AG04450 (cell line): Measurements from ENCODE around the gene CTXND1. TPM values are rescaled to one million over a fixed set of nuclear protein-coding genes. Genes with fewer than 3 reads are reported as not detected.
A peak's percentile ranks its signal among the peaks of the same experiment; 100 is the strongest.

Source experiments
- CTCF ChIA-PET: fragments of 300-600, 350-600 bp; formaldehyde crosslinking; extraction: SDS; loops from one replicate; lab custom pipeline; 2022; ENCODE audit warnings: antibody characterized with exemption, inconsistent platforms; lab: Charles Lee
- POLR2A ChIA-PET: fragments of 350-600 bp; formaldehyde crosslinking; extraction: SDS; loops from one replicate; lab custom pipeline; 2021; ENCODE audit warnings: antibody characterized with exemption, inconsistent platforms; lab: Yijun Ruan, JAX
- DNase-seq: peaks from one replicate; pipeline ENCODE4 v3.0.0-alpha.2; 2011; ENCODE audit warnings: low read depth, low spot score
- H3K27ac ChIP-seq: one replicate; pipeline ENCODE4 v1.5.1; 2012; ENCODE audit warnings: low read depth, low read length, control low read depth
- H3K27me3 ChIP-seq: one replicate; pipeline ENCODE4 v1.6.0; 2012; ENCODE audit warnings: low read length; ENCODE audit not compliant: control insufficient read depth, insufficient read depth
- H3K4me3 ChIP-seq: 2 replicates; pipeline ENCODE4 v1.5.1; 2011; ENCODE audit warnings: mild to moderate bottlenecking, low read depth, low read length, control low read depth
- H3K9me3 ChIP-seq: 2 replicates; pipeline ENCODE4 v1.5.1; 2012; ENCODE audit warnings: low read length; ENCODE audit not compliant: control insufficient read depth, insufficient read depth
- CTCF ChIP-seq: IDR thresholded peaks from 2 replicates; pipeline ENCODE4 v1.5.1; 2011; ENCODE audit warnings: low read depth, low read length, control low read depth, inconsistent platforms
- polyA plus RNA-seq: library from polyadenylated mRNA; depleted of rRNA; stranded (reverse); fragments of >200 nt; gene quantifications from 2 replicates; pipeline ENCODE4 v1.2.3, GENCODE V29; 2011; rRNA removed

Gene CTXND1
- polyA plus RNA-seq, 1 experiment = not detected

DNA sequence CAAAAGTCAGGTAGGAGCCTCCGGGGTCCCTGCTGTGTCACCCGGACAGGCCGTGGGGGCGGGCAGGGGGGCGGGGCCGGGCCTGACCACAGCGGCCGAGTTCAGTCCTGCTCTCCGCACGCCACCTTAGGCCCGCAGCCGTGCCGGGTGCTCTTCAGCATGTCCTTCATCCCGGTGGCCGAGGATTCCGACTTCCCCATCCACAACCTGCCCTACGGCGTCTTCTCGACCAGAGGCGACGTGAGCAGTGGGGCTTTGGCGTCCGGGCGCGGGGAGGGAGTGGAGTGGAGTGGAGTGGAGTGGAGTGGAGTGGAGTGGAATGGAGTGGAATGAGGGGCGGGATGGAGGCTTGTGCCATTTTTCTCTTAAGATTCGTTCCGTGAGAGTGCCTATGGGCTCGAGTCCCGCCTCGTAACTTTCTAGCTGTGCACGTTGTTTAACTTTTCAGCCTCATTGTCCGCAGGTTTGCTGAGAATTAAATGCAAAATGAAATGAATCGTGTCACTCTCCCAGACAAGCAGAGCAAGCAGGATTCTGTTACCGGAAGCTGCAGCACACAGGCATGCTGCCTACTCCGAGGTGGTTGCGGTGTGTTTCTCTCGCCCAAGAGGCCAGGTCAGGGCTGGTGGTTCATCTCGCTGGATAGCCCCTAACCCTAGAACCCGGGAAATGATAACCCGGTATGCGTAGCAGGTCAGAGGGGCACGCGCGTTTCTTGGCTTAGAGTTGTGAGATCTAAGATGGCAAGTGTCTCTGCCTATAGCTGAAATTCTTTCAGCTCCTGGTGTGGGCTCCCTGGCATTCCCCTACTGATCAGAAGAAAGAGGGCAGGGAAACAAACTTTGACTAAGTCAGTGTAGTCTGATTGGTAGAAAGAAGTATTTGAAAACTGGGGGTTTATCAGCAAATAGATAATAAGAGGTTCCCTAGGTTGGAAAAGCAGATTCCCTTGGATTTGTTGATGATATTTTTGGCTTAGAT, 98.8 kb downstream of the CTXND1 start, which contains the start of gene FAH:
FAH (plus strand) TSS at position 104 of the 981 bp plus-strand sequence; CDS start at position 160, 56 bp downstream.
- no peaks in the 10 kb centered on the region; the same call in 1 of the 2 replicates for H3K9me3 ChIP-seq
- DNase-seq = no peak
- CTCF ChIA-PET = interaction anchor here (0.8 kb wide), 1 partner anchor 93 kb away, joined by 3 read pairs; no protein-coding TSS in a partner anchor
- no peak for TF ChIP-seq CTCF
- POLR2A ChIA-PET = interaction anchor here (0.7 to 1.6 kb wide), 4 partner anchors 7 to 93 kb away, joined by 3 to 6 read pairs (median 4); no protein-coding TSS in a partner anchor
- H3K27me3 ChIP-seq = no peaks in the 10 kb centered on the region
- H3K4me3 ChIP-seq = peak within 1 kb of the TSS; percentile 90
- H3K27ac ChIP-seq = peak within 1 kb of the TSS; percentile 77

GRCh38 chr15:80152180-80152895, 99.7 kb downstream of the CTXND1 start:
- Histone ChIP-seq H3K9me3 (no peaks in the 10 kb centered on the region; the same call in 1 of the 2 replicates), H3K4me3 (peak overlapping the region; percentile 90), H3K27me3 (no peaks in the 10 kb centered on the region), H3K27ac (peak overlapping the region; percentile 77)
- TF ChIP-seq CTCF = no peak
- ChIA-PET CTCF (interaction anchor here (1.1 kb wide), 1 partner anchor 9 kb away, joined by 3 read pairs; no protein-coding TSS in a partner anchor), POLR2A (interaction anchor here (1.0 to 1.6 kb wide), 2 partner anchors 8 to 92 kb away, joined by 4 to 6 read pairs; no protein-coding TSS in a partner anchor)
- DNase-seq = peak; percentile 88

GRCh38 chr15:80151576-80151975, 100.4 kb downstream of the CTXND1 start:
- CTCF ChIA-PET = interaction anchor here (1.1 kb wide), 1 partner anchor 8 kb away, joined by 3 read pairs; no protein-coding TSS in a partner anchor
- no peak overlapping the region for H3K4me3 ChIP-seq
- no peaks in the 10 kb centered on the region; the same call in 1 of the 2 replicates for H3K9me3 ChIP-seq
- H3K27me3 ChIP-seq = no peaks in the 10 kb centered on the region
- DNase-seq = no peak
- no peak overlapping the region for H3K27ac ChIP-seq
- POLR2A ChIA-PET = interaction anchor here (1.0 to 1.6 kb wide), 2 partner anchors 9 to 91 kb away, joined by 4 to 6 read pairs; no protein-coding TSS in a partner anchor
- no peak for TF ChIP-seq CTCF

DNA sequence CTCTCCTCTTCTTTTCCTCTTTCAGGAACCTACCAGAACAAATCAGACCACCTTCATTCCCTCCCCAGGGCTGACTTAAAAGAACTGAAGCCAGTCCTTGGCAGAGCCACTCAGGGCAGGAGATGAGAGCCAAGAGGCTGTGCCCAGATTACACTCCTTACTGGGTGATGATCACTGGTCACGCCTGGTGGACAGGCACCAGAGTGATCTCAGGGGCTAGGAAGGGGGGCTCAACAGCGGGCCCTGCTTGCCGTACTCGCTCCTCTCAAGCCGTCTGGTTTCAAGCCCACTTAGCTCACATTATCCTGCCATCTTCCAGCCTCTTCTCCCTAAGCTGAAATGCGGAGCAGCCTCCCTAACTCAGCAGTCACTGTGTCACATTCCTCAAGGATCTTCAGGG, 100.9 kb downstream of the CTXND1 start:
- ChIA-PET CTCF (no interaction called here), POLR2A (no interaction called here)
- no peaks in the 10 kb centered on the region; the same call in 1 of the 2 replicates for H3K9me3 ChIP-seq
- no peak for DNase-seq
- H3K4me3 ChIP-seq = no peak overlapping the region
- H3K27me3 ChIP-seq = no peaks in the 10 kb centered on the region
- no peak for TF ChIP-seq CTCF
- H3K27ac ChIP-seq = no peak overlapping the region

Other genes starting within 250 kb of the CTXND1 start
- gene ZFAND6, start 192.5 kb downstream of the CTXND1 start, polyA plus RNA-seq = 132 and 166 TPM in 2 replicates
- gene FAH, start 99.2 kb downstream of the CTXND1 start, polyA plus RNA-seq = 53.0 and 59.8 TPM in 2 replicates
- 36.8 and 42.8 TPM in 2 replicates for gene ARNT2, start 152.2 kb upstream of the CTXND1 start, polyA plus RNA-seq